ENCODE data around the gene EPHA3.
A peak's percentile ranks its signal among the peaks of the same experiment; 100 is the strongest.

Gene EPHA3

DNA sequence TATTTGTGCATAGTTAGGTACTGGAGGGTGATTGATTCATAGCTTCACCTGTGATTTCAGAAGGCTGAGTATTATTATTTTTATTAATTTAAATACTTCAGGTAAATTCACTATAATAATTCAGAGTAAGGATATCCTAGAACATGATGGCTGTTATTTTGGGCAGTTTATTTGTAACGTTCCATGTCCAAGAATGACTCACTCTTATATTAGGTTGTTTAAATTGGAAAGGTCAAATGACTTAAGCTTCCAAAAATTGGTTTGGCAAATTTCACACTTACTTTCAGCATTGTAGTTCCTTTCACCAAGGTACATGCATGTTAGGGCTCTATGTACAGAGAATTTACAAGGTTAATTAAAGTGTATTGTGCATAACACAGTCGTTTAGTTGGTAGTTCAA lies 120.2 kb downstream of the EPHA3 start:
- peak; percentile 13 for DNase-seq (ENCODE audit: low read depth)

DNA sequence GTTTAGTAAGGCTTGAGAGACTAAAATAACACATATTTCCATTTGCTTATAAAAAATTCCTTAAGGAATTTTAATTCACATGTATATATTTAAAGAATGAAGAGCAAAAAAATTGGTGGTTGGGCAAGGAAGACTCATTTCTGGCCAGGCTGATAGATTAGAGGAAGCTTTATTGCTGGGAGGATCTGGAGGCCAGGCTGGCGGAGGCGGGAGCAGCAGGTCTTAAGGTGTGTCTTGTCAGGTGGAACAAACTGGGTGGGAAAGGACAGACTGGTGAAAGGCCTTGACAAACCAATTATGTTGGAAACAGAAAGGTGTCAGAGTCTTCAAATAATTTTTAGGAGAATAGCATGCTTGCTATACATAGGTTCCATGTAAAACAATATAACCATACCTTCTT lies 124.7 kb downstream of the EPHA3 start:
- no peak for DNase-seq (ENCODE audit: low read depth)

DNA sequence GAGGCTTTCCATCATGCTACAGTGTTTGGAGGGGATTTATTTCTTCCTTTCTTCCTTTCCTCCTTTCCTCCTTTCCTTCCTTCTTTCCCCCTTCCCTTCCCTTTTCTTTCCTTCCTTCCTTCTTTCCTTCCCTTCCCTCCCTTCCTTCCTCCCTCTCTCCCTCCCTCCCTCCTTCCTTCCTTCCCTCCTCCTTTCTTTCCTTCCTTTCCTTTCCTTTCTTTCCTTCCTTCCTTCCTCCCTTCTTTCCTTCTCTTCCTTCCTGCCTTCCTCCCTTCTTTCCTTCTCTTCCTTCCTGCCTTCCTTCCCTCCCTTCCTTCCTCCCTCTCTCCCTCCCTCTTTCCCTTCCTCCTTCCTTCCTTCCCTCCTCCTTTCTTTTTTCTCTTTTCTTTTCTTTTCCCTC lies 127.2 kb downstream of the EPHA3 start:
- no peak for DNase-seq (ENCODE audit: low read depth)

DNA sequence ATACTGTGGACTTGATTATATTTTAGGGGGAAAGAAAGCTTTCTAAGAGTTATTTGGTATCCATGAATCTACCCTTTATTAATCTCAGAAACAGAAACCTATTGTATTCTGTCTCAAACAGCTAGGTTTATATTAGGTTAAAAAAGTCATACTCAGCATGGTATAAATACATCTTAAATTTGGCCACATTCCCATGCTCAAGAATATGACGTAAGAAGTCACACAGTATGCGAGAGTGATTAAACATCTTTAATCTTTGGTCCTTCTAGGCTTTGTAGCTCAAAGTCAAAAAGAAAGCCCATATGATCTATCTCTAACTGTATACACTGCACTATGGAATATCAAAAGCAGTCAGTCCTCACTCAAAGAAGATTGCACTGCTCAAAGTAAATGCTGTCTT lies 131.4 kb downstream of the EPHA3 start:
- peak; percentile 1 for DNase-seq (ENCODE audit: low read depth)

DNA sequence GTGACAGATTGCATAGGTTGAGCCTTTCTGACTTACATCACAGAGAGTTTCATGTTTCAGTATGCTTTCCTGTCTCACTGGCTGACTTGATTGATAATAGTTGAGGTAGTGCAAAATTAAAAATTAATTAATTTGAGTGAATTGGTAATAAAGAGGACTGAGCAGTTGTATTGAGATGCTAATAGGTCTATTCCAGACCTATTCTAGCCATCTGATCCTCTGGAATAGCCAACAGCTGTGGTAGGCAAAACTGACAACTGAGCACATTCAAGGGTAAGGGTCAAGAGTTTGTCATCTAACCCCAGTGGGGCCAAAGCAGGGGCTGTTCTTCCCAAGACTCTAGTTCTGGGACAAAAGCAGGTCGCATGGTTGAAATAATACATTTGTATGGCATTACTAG lies 132.4 kb downstream of the EPHA3 start:
- no peak for DNase-seq (ENCODE audit: low read depth)

DNA sequence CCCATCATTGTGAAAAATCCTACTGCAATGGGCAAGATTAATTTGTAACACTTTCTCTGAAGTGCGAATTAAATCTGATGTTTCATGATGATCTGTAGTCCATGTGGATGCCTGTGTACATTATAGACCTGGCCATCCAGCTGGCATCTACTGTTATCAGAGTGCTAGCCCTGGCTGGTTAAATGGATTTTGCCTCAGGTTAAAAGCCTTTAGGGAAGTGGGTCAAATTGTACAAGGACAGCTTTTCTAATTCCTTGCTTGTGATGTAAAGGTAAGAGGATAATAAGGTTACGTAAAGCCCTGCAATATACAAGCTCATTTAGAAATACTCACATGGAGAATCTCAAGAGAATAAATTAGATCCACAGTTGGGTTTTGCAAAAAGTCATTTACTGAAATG lies 138.2 kb downstream of the EPHA3 start:
- no peak for DNase-seq (ENCODE audit: low read depth)

DNA sequence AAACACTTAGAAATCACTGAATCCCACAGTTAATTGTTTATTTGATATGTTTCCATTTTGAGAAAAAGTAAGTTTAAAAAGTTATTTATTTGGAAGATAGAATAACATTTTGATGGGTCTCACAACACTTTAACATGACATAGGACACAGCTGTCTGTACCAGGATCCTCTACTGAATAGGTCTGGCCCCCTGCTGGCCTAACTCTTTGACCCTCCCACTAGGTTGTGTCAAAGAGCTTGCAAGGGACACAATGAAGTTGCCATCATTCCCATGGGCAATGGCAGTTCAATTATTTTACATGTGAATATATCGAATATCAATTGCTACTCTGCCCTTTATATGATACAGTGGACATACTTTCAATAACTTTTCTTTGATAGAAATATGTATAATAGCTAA lies 138.9 kb downstream of the EPHA3 start:
- DNase-seq (ENCODE audit: low read depth), result no peak

DNA sequence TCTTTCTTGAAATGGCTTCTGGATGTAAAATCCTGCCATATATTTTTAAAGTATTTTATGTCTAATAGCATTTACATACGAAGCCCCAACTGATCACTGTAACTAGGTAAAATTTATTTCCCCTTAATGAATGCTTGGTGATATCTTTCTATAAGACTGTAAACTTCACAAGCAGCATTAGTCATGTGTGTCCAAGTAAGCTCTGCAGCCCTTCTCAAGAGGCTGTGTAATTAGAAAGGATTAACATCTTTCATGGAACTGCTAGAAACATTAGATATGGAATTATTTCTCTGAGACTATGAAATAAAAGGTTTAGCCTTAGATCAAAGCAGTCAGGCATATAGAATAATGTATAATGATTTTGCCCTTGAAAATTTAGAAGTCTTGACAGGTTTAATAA lies 143.3 kb downstream of the EPHA3 start:
- no peak for DNase-seq (ENCODE audit: low read depth)

DNA sequence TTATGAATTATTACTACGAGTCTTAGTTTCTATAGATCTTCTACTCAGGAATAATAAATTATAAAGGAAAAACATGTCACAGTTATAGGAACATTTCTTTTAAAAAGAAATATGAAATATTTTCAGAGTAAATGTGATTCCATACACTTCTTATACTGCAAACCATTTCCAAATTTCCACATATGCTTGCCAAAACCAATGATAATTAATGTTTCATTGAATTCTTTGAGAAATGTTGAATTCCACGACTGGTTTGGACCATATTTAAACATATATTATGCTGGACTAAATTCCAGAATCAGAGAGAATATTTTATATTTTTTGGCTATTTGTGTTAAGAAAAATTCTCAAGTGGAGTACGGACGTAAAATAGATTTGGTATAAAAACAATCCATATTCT lies 144.6 kb downstream of the EPHA3 start:
- no peak for DNase-seq (ENCODE audit: low read depth)

DNA sequence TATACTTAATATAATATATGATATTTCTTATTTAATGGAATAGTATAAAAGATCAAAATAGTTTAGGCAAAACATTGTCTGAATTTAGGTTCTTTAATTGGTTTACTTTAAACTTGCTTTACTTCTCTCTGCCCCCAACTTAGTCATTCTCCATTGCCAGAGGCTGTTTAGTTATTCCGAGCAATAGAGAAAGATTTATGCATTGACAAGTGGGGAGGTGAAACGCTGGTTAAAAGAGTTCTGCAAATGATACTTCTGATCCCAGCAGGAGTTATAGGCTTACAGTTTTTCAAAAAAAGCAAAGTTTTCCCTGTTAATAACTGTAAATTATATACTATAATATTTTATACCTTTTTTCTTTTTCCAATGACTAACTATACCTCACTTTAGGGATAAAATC lies 145.4 kb downstream of the EPHA3 start:
- DNase-seq (ENCODE audit: low read depth), result no peak

DNA sequence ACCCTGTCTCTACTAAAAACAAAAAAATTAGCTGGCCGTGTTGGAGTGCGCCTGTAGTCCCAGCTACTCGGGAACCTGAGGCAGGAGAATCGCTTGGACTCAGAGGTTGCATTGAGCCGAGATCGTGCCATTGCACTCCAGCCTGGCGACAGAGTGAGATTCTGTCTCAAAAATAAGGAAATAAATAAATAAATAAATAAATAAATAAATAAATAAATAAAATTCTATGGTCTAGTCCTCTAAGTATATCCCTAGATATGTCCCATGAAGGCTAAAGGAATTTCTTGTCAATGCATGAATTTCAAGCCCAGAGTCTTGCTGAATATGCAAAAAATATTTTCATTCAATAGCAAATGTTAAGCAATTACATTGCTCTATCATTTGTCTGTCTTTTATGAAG lies 149.0 kb downstream of the EPHA3 start:
- no peak for DNase-seq (ENCODE audit: low read depth)

DNA sequence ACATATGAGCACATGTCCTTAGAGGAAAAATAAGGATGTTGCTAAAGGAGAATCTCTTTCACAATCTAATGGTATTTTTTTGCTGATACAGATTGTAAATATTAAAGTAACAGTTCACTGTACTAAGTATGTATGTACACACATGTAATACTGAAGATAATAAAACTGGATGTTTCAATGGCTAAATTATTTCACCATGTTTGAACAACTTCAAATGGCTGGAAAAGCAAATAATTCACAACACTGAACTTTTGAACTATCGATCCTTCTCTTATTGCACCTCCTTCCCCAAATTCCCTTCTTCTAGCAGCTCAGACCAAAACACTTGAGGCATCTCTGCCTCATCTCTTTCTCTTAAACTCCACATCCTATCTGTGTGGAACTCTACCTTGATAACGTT lies 149.5 kb downstream of the EPHA3 start:
- no peak for DNase-seq (ENCODE audit: low read depth)

DNA sequence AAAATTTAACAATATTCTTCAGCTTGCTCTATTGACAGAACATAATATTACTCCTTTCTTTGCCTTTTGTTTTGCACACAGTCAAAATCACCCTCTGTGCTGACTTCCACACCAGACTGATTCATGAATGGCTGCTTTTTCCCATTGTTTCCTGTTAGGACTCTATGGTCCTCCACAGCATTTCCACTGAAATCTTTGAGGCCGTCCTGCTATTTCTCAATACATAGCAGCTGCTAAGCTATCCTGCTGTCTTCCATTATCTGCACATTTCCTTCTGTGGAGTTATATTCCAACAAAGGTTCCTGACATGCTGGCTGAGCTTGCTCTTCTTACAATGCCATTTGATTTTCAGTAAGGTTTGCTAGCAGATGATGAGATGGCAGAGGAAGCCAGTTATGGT lies 153.3 kb downstream of the EPHA3 start:
- no peak for DNase-seq (ENCODE audit: low read depth)

DNA sequence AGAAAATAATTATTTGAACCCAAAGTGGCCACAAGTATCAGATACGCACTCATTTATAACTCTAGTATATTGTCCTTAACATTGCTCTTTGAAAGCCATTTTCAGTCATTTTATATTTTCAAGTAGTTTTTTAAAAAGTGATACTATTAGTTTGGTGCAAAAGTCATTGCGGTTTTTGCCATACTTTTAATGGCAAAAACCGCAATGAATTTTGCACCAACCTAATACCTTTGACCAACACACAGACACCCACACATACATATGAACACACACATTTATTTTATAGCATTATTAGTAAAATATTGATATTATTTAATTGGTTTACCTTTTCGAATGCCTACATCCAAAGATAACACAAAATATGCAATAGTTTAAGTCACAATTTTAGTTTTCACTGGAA lies 154.3 kb downstream of the EPHA3 start:
- no peak for DNase-seq (ENCODE audit: low read depth)

DNA sequence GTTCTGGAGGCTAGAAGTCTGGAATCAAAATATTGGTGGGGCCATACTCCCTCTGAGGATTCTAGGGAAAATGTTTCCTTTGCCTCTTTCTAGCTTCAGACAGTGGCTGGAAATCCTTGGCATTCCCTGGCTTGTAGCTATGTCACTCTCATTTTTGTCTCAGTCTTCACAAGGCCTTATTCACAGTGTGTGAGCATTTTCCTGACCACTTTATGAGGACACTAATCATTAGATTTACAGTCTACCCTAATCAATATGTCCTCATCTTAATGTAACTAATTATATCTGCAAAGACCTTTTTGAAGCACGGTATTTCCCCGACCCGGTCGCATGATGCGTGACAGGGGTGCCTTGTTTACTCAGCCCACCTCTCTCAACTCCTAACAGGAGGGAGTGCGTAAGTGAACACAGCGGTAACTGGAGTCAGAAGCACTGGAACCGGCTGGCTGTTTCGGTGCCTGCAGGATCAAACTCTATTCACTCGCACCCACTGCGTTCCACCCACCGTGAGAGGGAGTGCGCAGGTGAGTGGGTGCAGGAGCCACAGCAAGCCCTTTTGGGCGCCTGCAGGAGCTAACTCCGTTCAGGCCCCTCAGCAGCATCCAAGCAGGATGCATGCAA lies 155.0 kb downstream of the EPHA3 start:
- DNase-seq (ENCODE audit: low read depth), result no peak

DNA sequence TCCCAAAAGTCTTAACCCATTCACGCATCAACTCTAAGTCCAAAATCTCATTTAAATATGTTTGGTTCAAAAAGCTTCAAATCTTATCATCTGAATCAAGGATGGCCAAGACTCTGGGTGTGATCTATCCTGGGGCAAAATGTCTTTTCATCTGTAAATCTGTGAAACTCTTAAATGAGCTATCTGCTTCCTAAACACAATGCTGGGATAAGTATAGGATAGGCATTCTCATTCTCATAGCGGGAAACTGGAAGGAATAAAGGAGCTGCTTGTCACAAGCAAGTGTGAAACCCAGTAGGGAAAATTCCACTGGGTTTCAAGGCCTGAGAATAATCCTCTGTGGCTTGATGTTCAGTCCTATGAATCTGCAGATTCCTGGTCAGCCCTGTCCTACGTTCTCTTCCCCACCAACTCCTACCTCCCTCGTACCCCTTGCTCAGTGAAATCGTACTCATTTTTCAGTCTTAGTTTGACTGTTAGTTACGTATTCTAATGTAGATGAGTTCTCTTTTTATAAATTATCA lies 156.7 kb downstream of the EPHA3 start:
- DNase-seq (ENCODE audit: low read depth), result no peak

DNA sequence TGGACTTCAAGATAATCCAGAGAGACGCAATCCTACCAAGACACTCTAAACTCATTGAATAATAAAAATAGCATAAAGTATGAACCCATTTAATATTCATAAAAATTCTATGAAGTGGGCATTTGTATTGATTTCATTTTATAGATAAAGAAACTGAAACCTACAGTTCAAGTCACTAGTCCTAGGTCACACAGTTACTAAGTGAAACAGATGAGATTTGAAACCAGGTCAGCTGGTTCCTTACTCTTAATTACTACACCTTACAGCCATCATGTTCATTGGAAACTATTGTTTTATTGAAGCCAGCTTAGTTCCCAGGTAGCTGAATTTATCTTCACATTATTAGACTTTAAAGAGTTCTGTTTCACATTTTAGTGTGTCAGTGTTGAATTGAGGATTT lies 158.7 kb downstream of the EPHA3 start:
- no peak for DNase-seq (ENCODE audit: low read depth)

DNA sequence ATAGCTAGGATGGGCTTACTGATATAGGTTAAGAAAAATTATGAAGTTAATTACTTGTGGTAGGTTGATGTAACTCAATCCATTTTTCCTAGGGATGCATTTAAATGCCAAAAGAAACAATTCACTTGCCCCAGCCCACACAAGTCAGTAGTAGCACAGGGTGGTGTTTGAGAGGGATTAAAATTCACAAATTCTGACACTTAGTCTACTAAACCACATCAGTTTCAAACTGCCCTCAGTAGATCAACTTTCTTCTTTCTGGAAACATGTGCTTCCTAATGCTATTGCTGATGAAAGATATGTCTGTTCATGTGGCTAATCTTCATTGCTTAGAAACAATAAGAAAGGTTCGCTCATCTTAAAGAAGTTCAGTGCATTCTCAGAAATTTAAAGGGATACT lies 160.6 kb downstream of the EPHA3 start:
- no peak for DNase-seq (ENCODE audit: low read depth)

DNA sequence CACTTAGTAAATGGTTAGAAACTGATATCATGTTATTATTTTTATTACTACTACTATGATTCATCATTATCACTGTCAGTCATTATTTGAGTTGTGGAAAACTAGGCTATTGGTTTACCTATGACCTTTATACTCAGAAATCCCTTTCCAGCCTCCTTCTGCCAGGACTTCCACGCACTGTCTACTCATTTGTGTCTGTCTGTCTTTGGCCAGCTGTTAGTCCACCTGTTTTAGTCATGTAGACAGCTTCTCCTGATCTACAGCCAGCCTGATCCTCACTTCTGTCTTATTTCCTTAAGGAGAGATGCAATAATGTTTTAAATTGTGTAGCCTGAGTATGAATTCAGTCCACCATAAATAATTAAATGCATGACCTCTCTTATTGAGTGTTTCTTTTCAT lies 162.8 kb downstream of the EPHA3 start:
- no peak for DNase-seq (ENCODE audit: low read depth)

DNA sequence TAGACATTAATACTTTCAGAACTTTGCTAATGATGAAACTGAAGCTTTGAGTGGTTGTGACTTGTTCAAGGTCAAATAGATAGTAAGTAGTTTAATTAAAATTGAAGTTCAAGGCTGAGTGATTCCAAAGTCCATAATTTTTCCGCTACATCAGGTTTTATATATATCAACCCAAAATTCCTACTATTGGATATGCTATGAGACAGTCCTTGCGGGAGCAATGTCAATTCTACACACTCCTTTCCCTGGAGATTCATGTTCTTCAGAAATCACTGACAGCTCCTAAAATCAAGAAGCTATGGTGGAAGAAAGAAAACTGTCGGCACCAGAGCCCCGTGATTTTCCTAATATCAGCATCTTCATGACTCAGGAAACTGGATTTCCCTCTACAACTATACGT lies 167.6 kb downstream of the EPHA3 start:
- no peak for DNase-seq (ENCODE audit: low read depth)

DNA sequence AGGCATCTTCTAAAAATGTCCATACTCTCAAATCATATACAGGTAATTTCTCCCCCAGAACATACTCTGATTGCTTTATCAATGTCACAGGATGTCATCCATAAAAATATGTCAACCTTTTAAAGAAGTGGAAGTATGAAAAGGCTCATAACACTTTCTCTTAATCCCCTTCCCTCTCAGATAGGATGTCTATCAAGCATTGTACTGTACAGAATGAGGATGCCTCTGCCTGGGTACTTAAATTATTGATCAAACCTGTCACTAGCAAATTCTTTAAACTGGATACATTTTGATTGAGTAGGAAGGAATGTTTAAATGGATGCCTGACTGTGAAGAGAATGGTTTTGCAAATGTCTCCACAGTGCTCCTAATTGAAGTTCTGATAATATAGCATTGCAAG lies 168.7 kb downstream of the EPHA3 start:
- DNase-seq (ENCODE audit: low read depth), result no peak

DNA sequence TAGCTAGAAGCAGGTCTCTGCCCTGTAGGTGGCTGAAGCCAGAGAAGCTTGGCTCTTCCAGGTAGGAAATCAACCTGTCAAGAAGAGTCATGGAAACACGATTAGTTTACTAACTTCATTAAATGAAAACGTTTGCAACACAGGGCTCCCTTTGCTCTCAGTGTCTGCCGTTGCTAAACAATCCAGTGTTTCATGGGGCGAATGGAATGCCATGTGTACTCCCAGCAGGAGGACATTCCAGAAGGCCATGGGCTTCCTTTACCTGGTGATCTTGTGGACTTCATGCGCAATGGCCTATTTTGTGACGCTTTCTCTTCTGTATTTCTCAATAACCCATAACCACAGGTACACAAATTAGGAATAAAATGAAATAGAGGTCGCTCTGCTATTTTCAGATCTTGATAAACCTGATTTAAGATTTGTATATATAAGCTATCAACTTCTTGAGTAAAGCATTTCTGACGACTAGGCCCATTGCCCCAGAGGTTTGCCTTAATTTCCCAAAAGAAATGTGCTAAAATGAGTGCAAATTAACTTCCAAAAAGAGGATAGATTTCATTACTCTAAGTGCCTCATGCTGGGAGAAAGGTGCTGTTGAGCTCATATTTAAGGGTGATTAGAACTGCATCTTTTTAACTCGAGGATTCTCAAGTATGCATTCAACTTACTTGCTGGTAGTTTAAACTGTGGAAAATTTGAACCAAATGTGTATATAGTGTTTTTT lies 171.0 kb downstream of the EPHA3 start:
- no peak for DNase-seq (ENCODE audit: low read depth)

DNA sequence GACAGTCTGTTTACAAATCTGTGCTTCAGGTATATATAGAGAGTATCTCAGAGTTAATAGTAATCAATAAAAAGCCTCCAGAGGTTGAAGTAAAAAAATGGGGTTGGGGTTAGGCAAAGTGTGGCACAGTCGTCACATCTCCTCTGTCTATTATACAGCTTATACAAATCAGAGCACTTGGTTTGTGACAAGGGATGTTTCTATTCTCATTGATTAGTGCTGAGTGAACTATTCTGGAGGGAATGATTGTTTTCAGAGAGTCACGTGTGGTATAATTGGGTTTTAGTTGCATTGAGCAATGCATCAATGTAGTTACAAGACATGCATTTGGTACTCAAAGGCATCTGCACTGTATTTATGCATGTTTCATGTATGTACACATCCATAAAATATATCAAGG lies 172.9 kb downstream of the EPHA3 start:
- no peak for DNase-seq (ENCODE audit: low read depth)

DNA sequence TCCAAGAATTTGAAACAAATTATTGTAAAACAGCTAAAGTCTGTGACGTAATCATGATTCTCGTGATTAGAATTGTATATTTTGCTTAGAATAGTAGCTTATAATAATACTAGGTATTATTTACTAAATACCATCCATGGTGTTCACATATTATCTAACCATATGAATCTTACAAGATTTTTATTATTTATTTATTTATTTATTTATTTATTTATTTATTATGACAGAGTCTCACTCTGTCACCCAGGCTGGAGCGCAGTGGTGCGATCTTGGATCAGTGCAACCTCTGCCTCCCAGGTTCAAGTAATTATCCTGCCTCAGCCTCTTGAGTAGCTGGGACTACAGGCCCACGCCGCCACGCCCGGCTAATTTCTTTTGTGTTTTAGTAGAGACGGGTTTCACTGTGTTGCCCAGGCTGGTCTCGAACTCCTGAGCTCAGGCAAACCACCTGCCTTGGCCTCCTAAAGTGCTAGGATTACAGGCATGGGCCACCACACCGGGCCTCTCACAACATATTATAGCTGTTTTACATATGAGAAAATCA lies 173.5 kb downstream of the EPHA3 start:
- DNase-seq (ENCODE audit: low read depth), result no peak
